ENCODE results near the gene ARHGAP15. TPM values are rescaled to one million over a fixed set of nuclear protein-coding genes. Genes with fewer than 3 reads are reported as not detected.

Gene ARHGAP15
- polyA plus RNA-seq, 1 donor from 2014 or later, result 0.30 TPM

- Histone ChIP-seq H3K9me2 (ENCODE audit: insufficient read depth, low read length) (no peaks in the 10 kb centered on the region), H3K27ac (ENCODE audit: low read length) (no peak overlapping the region), H3K9ac (ENCODE audit: low read length) (no peak overlapping the region), H3K36me3 (ENCODE audit: insufficient read depth, low read length) (no peaks in the 10 kb centered on the region), H2AFZ (ENCODE audit: low read depth, low read length) (no peak overlapping the region), H3K4me3 (ENCODE audit: low read length) (no peak overlapping the region), H4K20me1 (ENCODE audit: insufficient read depth) (no peaks in the 10 kb centered on the region), H3K27me3 (ENCODE audit: insufficient read depth, low read depth, low read length) (no peaks in the 10 kb centered on the region), H3K79me2 (replicated peaks; ENCODE audit: insufficient read depth, low read length) (no peaks in the 10 kb centered on the region), H3F3A (ENCODE audit: insufficient read depth, low read length, poor library complexity, severe bottlenecking) (no peaks in the 10 kb centered on the region), H3K4me2 (ENCODE audit: low read length) (no peak overlapping the region), H3K9me3 (ENCODE audit: low read length) (no peaks in the 10 kb centered on the region)
- TF ChIP-seq REST (IDR thresholded peaks at IDR 0.05; ENCODE audit: borderline replicate concordance) (no peak), POLR2AphosphoS5 (IDR thresholded peaks at IDR 0.05) (no peak), EZH2 (IDR thresholded peaks at IDR 0.05; ENCODE audit: borderline replicate concordance, insufficient read depth, low read length, poor library complexity, severe bottlenecking) (no peak), TAF1 (IDR thresholded peaks at IDR 0.05; ENCODE audit: low read depth) (no peak), SMC3 (conservative IDR thresholded peaks at IDR 0.05; ENCODE audit: poor library complexity) (no peak), RAD21 (conservative IDR thresholded peaks at IDR 0.05) (no peak), MXI1 (conservative IDR thresholded peaks at IDR 0.05; ENCODE audit: poor library complexity, severe bottlenecking) (no peak), EP300 (conservative IDR thresholded peaks at IDR 0.05; ENCODE audit: poor library complexity, severe bottlenecking) (no peak)
These were observed 57.7 kb downstream of the ARHGAP15 start for GRCh38 chr2:143186876-143187275.

GRCh38 chr2:143190431-143190830 lies 61.2 kb downstream of the ARHGAP15 start:
- TF ChIP-seq EZH2 (IDR thresholded peaks at IDR 0.05; ENCODE audit: borderline replicate concordance, insufficient read depth, low read length, poor library complexity, severe bottlenecking) (no peak), TAF1 (IDR thresholded peaks at IDR 0.05; ENCODE audit: low read depth) (no peak), RAD21 (conservative IDR thresholded peaks at IDR 0.05) (no peak), POLR2AphosphoS5 (IDR thresholded peaks at IDR 0.05) (no peak), CTCF (IDR thresholded peaks at IDR 0.05; ENCODE audit: poor library complexity, severe bottlenecking) (no peak), EP300 (conservative IDR thresholded peaks at IDR 0.05; ENCODE audit: poor library complexity, severe bottlenecking) (no peak), MXI1 (conservative IDR thresholded peaks at IDR 0.05; ENCODE audit: poor library complexity, severe bottlenecking) (no peak), REST (IDR thresholded peaks at IDR 0.05; ENCODE audit: borderline replicate concordance) (no peak), SMC3 (conservative IDR thresholded peaks at IDR 0.05; ENCODE audit: poor library complexity) (no peak)
- no peaks in the 10 kb centered on the region for H3K27me3 ChIP-seq (ENCODE audit: insufficient read depth, low read depth, low read length)
- no peaks in the 10 kb centered on the region for H3K9me3 ChIP-seq (ENCODE audit: low read length)
- H3F3A ChIP-seq (ENCODE audit: insufficient read depth, low read length, poor library complexity, severe bottlenecking), result no peaks in the 10 kb centered on the region
- no peaks in the 10 kb centered on the region for H4K20me1 ChIP-seq (ENCODE audit: insufficient read depth)
- H3K9ac ChIP-seq (ENCODE audit: low read length), result no peak overlapping the region
- no peaks in the 10 kb centered on the region for H3K79me2 ChIP-seq (replicated peaks; ENCODE audit: insufficient read depth, low read length)
- H3K27ac ChIP-seq (ENCODE audit: low read length), result no peak overlapping the region
- H3K4me2 ChIP-seq (ENCODE audit: low read length), result no peak overlapping the region
- H3K36me3 ChIP-seq (ENCODE audit: insufficient read depth, low read length), result no peaks in the 10 kb centered on the region
- no peaks in the 10 kb centered on the region for H3K9me2 ChIP-seq (ENCODE audit: insufficient read depth, low read length)
- H2AFZ ChIP-seq (ENCODE audit: low read depth, low read length), result no peak overlapping the region
- H3K4me3 ChIP-seq (ENCODE audit: low read length), result no peak overlapping the region
